ENCODE data around the gene ERGIC2.
"Not testable (repeated sequence)": the region's sequence is repeated elsewhere in the genome, so short reads cannot be mapped to it uniquely, and the experiment has no call there.

The ERGIC2 gene

GRCh38 chr12:29291226-29291625 is 89.7 kb downstream of the ERGIC2 start:
- DNase-seq = no peak

GRCh38 chr12:29290475-29290874 is 90.5 kb downstream of the ERGIC2 start:
- DNase-seq = not testable (repeated sequence)

GRCh38 chr12:29288031-29288430 is 92.9 kb downstream of the ERGIC2 start:
- no peak for DNase-seq

GRCh38 chr12:29287622-29288021 is 93.3 kb downstream of the ERGIC2 start:
- DNase-seq = no peak

Data from CD4-positive, alpha-beta T cell treated with Interleukin-17A for 4 hours (primary cell).